K562 (cell line): Measurements from ENCODE around the gene BCL2L1. TPM values are rescaled to one million over a fixed set of nuclear protein-coding genes. Genes with fewer than 3 reads are reported as not detected.
A peak's percentile ranks its signal among the peaks of the same experiment; 100 is the strongest.

Source experiments
- ATAC-seq: fragments of 200-7000 bp; cut with Tn5 transposase; 3 replicates; pipeline ENCODE4 v1.9.1; 2020; ENCODE audit warnings: moderate library complexity
- BruUV-seq: library from RNA; stranded (reverse); fragments of 400-500 nt; replicated peaks from 2 replicates; lab custom pipeline; 2021; lab: Mats Ljungman, UMichigan
- CTCF ChIA-PET: fragments of 300-600 bp; formaldehyde crosslinking; extraction: SDS; loops from one replicate; lab custom pipeline; 2021; ENCODE audit warnings: low intra/inter-chr PET ratio; lab: Yijun Ruan, JAX
- POLR2A ChIA-PET: fragments of 300-600, 350-650 bp; sonication (Branson Sonifier 250); formaldehyde crosslinking; extraction: SDS; loops from one replicate; lab custom pipeline; 2021; ENCODE audit warnings: antibody characterized with exemption, inconsistent platforms; lab: Yijun Ruan, JAX
- DNase-seq, 4 experiments: peaks; one replicate each; pipeline versions ENCODE4 v3.0.0 to v3.0.0-alpha.2; 2011 to 2018; ENCODE audit warnings: low spot score in 3 of 4, mixed read lengths in 3 of 4; ENCODE audit errors: extremely low read depth in 1 of 4
- FAIRE-seq: peaks from 2 replicates; lab custom pipeline; 2011; peaks lifted over from hg19 to GRCh38; lab: Jason Lieb, UNC
- H2AFZ ChIP-seq: 2 replicates; pipeline ENCODE4 v1.6.0; 2011; ENCODE audit warnings: low read depth, low read length, control low read depth, inconsistent platforms
- H3K27ac ChIP-seq: fragments of 200-600 bp; 3 replicates; pipeline ENCODE4 v1.8.0; 2011; ENCODE audit warnings: low read depth, mild to moderate bottlenecking, control low read depth, inconsistent platforms, low read length, moderate library complexity, mixed read lengths; ENCODE audit errors: extremely low read depth
- H3K27me3 ChIP-seq, 2 experiments: fragments of 300-600 bp in 1 of 2; 2 replicates in 1 of 2; 3 replicates in 1 of 2; pipeline versions ENCODE4 v1.6.0 to v1.8.0; 2011; ENCODE audit warnings: inconsistent platforms in 2 of 2, low read length in 2 of 2, mild to moderate bottlenecking in 1 of 2, mixed read lengths in 1 of 2, moderate library complexity in 1 of 2; ENCODE audit not compliant: control insufficient read depth in 2 of 2, insufficient read depth in 2 of 2
- H3K36me3 ChIP-seq: fragments of 300-600 bp; 3 replicates; pipeline ENCODE4 v1.8.0; 2011; ENCODE audit warnings: mild to moderate bottlenecking, low read length, inconsistent platforms; ENCODE audit not compliant: control insufficient read depth, insufficient read depth
- H3K4me1 ChIP-seq, 2 experiments: fragments of 200-600 bp in 1 of 2; replicated peaks in 1 of 2; 2 replicates in 1 of 2; 3 replicates in 1 of 2; pipeline versions ENCODE4 v1.5.1 to v1.8.0; 2011; ENCODE audit warnings: inconsistent platforms in 2 of 2, low read length in 2 of 2, mild to moderate bottlenecking in 1 of 2, mixed read lengths in 1 of 2, moderate library complexity in 1 of 2; ENCODE audit not compliant: control insufficient read depth in 2 of 2, insufficient read depth in 2 of 2
- H3K4me2 ChIP-seq: 2 replicates; pipeline ENCODE4 v1.6.1; 2011; ENCODE audit warnings: low read length, control low read depth, inconsistent platforms, mixed read lengths; ENCODE audit not compliant: insufficient read depth
- H3K4me3 ChIP-seq: fragments of 200-600 bp; sonication (generic), shearing (Covaris generic); 2 replicates; pipeline ENCODE4 v1.5.1; 2016; ENCODE audit warnings: control low read depth, inconsistent platforms
- H3K79me2 ChIP-seq: fragments of 200-600 bp; 3 replicates; pipeline ENCODE4 v1.8.0; 2011; ENCODE audit warnings: low read length, inconsistent platforms; ENCODE audit not compliant: control insufficient read depth, insufficient read depth
- H3K9ac ChIP-seq, 2 experiments: 2 replicates each; pipeline versions ENCODE4 v1.6.0 to v1.6.1; 2011; ENCODE audit warnings: low read depth in 2 of 2, low read length in 2 of 2, control low read depth in 1 of 2, inconsistent platforms in 1 of 2, mild to moderate bottlenecking in 1 of 2, mixed read lengths in 1 of 2; ENCODE audit not compliant: insufficient read depth in 1 of 2
- H3K9me1 ChIP-seq: one replicate; pipeline ENCODE4 v1.6.0; 2011; ENCODE audit warnings: inconsistent platforms, mild to moderate bottlenecking, low read length, moderate library complexity; ENCODE audit not compliant: control insufficient read depth, insufficient read depth
- H3K9me3 ChIP-seq: replicated peaks from 2 replicates; pipeline ENCODE4 v1.5.1; 2011; ENCODE audit warnings: low read depth, low read length, inconsistent platforms; ENCODE audit not compliant: control insufficient read depth, insufficient read depth
- H4K20me1 ChIP-seq: replicated peaks from 2 replicates; pipeline ENCODE4 v1.6.1; 2011; ENCODE audit warnings: low read length, inconsistent platforms, mixed read lengths; ENCODE audit not compliant: control insufficient read depth, insufficient read depth
- DPF2 ChIP-seq: fragments of 450-650 bp; IDR thresholded peaks from 2 replicates; pipeline ENCODE4 v1.6.1; 2016
- FOXA3 ChIP-seq, 2 experiments: fragments of 450-650 bp in 1 of 2; sonication (generic) in 1 of 2; formaldehyde crosslinking; IDR thresholded peaks in 1 of 2; conservative IDR thresholded peaks in 1 of 2; 2 replicates each; pipeline versions ENCODE4 v1.4.0 to v1.8.0; 2020 to 2022; ENCODE audit warnings: mild to moderate bottlenecking in 2 of 2, missing genetic modification reagents in 1 of 2
- SMARCA4 ChIP-seq: fragments of 450-650 bp; IDR thresholded peaks from 2 replicates; pipeline ENCODE4 v1.6.1; 2016
- ZNF121 ChIP-seq: sonication (generic); formaldehyde crosslinking; conservative IDR thresholded peaks from 2 replicates; pipeline ENCODE4 v1.8.0; 2022; ENCODE audit warnings: missing genetic modification reagents
- ZNF140 ChIP-seq: fragments of 250-450 bp; sonication (Bioruptor Pico); IDR thresholded peaks from 2 replicates; pipeline ENCODE4 v1.8.0; 2021; ENCODE audit warnings: moderate library complexity, mild to moderate bottlenecking, inconsistent platforms
- WGBS: fragments of 100-300 bp; shearing (Covaris generic); methylation state at CpG from one replicate; pipeline ENCODE4 v1.1.6; 2016; ENCODE audit warnings: low coverage, mixed read lengths; ENCODE audit not compliant: insufficient coverage; ENCODE audit errors: missing lambda C conversion rate; 5-methylcytosine and 5-hydroxymethylcytosine counted together
- in situ Hi-C: fragments of 300-500 bp; cut with MboI; formaldehyde crosslinking; loops from 4 replicates; pipeline ENCODE4 v1.15.0; 2018; ENCODE audit warnings: inconsistent platforms, mixed read lengths
- intact Hi-C: fragments of 100-400 bp; cut with micrococcal nuclease; formaldehyde crosslinking; loops from 2 replicates; pipeline ENCODE4 v1.14.2; 2022
- polyA plus RNA-seq, 8 experiments: library from polyadenylated mRNA; depleted of rRNA in 4 of 8; stranded (reverse) in 5 of 8; unstranded in 3 of 8; fragments of >200 nt; fragmentation: Nextera tagmentation in 2 of 8; fragmentation: Illumina TruSeq in 1 of 8; extraction: Ambion mirVana in 2 of 8; extraction: Trizol in 1 of 8; gene quantifications; 2 replicates each; pipeline versions ENCODE4 v1.2.1 to v1.2.3, GENCODE V29; 2011 to 2014; ENCODE audit warnings: inconsistent platforms in 1 of 8, missing spikeins in 1 of 8
- total RNA-seq, 7 experiments: library from RNA; depleted of rRNA in 6 of 7; stranded (reverse); fragments of >200 nt in 6 of 7; fragmentation: Illumina TruSeq in 2 of 7; extraction: Trizol in 2 of 7; gene quantifications; 2 replicates each; pipeline versions ENCODE4 v1.2.1 to v1.2.3, GENCODE V29; 2011 to 2021; ENCODE audit warnings: low replicate concordance in 1 of 7
- TF ChIP-seq, protein P1 (sequence below): fragments of 250-450 bp; sonication (Bioruptor Pico); IDR thresholded peaks from 2 replicates; pipeline ENCODE4 v1.5.0; 2021

Gene BCL2L1
- total and polyA plus RNA-seq, 9 of the 15 experiments (the other 6 are each of a cell fraction or from before 2014, with no cell fraction given) = 3.3 to 182 (median 120) TPM

DNA sequence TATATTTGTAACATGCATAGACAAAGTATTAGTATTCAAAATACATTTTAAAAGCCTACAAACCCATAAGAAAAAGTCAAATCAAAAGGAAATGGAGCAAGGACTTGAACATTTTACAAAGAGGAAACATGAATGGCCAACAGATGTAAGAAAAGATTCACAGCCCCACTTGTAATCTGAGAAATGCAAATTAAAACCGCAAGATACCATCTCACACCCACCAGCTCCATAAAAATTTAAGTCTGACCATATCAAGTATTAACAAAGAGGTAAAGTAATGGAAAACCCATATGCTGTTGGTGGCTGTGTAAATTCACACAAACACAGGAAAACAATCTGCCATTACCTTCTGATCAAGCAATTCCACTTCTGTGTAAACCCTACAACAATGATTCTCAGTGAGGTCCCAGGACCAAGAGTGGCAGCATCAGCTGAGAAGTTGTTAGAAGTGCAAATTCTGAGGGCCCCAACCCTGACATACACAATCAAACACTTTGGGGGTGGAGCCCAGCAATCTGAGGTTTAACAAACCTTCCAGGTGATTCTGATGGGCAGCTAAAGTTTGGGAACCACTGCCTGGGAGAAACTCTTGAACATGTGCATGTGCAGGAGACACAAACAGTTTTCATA, 30.9 kb downstream of the BCL2L1 start (continued):
- TF ChIP-seq, protein P1, sequence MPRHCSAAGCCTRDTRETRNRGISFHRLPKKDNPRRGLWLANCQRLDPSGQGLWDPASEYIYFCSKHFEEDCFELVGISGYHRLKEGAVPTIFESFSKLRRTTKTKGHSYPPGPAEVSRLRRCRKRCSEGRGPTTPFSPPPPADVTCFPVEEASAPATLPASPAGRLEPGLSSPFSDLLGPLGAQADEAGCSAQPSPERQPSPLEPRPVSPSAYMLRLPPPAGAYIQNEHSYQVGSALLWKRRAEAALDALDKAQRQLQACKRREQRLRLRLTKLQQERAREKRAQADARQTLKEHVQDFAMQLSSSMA (CRISPR knock-in tag) = no peak
- TF ChIP-seq DPF2 (0 out of 2 replicates have a peak, but pooled peaks have one; percentile 42), SMARCA4 (peak; percentile 18; the same call in 1 of the 2 replicates)

DNA sequence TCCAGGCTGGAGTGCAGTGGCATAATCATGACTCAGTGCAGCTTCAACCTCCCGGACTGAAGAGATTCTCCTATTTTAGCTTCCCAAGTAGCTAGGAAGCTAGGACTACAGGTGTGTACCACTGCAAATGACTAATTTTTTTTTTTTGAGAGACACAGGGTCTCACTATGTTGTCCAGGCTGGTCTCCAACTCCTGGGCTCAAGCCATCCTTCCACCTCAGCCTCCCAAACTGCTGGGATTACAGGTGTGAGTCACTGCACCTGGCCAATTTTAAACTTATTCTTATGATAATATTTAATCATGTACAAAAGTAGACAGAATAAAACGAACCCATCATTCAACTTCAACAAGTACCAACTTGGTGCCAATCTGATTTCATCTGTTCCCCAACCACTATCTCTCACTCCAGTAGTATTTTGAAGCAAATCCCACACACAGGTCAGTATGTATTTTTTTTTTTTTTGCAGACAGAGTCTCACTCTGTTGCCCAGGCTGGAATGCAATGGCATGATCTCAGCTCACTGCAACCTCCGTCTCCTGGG, 32.5 kb downstream of the BCL2L1 start:
- intact Hi-C loops (no loop called here), in situ Hi-C loops (no loop called here)
- 81% methylated on average over 3 of the region's 3 CpGs for WGBS
- ChIA-PET POLR2A (interaction anchor here (0.6 to 1.8 kb wide), 4 partner anchors 9 to 20 kb away, joined by 3 to 8 read pairs (median 4); no protein-coding TSS in a partner anchor), CTCF (no interaction called here)
- H3K27ac ChIP-seq = no peak overlapping the region
- H4K20me1 ChIP-seq = 0 out of 2 replicates have a peak, but pooled peaks cover 3% of the 10 kb centered on the region
- no peak overlapping the region for H2AFZ ChIP-seq
- peaks cover 37 to 63% of the 10 kb centered on the region in 2 experiments for H3K4me1 ChIP-seq
- H3K27me3 ChIP-seq = no peaks in the 10 kb centered on the region
- H3K4me3 ChIP-seq = no peak overlapping the region
- TF ChIP-seq ZNF121 (peak; percentile 63), FOXA3 (CRISPR knock-in tag; conservative IDR thresholded peaks at IDR 0.05 in 1 of 2, IDR thresholded peaks at IDR 0.05 in 1 of 2) (no peak), ZNF140 (CRISPR knock-in tag) (no peak)
- DNase-seq (no peak), FAIRE-seq (no peak), ATAC-seq (no peak)
- no peak overlapping the region for H3K4me2 ChIP-seq
- no TSS peak for BruUV-seq
- no peak overlapping the region for H3K9ac ChIP-seq
- H3K9me1 ChIP-seq = no peaks in the 10 kb centered on the region
- peaks cover 78% of the 10 kb centered on the region for H3K36me3 ChIP-seq
- no peaks in the 10 kb centered on the region for H3K9me3 ChIP-seq
- H3K79me2 ChIP-seq = peaks cover 97% of the 10 kb centered on the region
